ENCODE data around the gene UXS1.
A peak's percentile ranks its signal among the peaks of the same experiment; 100 is the strongest.

Gene UXS1

DNA sequence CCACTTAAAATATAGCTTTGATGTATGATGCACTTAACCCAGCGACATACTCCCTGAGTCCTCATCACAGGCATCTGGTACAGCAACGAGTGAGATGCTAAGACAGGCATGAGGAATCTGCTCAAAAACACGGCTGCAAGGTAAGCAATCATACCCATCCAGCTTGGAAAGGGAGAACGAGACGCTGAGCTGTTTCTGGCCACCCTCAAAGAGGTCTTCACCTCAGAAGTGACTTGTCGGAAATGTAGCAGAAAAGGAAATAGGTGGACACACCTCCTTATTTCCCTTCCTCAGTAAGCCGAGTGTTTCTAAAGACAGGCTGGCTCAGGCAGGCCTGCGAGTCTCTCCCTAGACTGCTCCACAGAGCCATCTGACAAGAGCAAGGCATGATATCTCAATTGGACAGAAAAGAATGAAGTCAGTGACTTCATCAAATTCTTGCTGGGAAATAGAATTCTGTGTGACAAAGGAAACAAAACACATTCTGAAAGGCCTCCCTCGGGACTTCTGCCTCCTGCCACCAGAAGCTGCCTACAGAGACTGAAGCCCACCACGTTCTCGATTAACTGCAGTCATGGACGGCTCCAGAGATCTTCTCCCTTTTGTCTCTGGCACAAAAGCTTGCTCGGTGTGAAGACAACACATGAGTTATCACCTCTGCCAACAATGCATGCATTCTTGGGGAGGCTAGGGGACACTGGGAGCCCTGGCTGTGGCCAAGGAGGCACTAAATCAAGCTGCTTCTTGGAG is 84.3 kb downstream of the UXS1 start:
- H3K27ac ChIP-seq (ENCODE audit: low read depth, low read length, severe bottlenecking) = peak overlapping the region; percentile 2

DNA sequence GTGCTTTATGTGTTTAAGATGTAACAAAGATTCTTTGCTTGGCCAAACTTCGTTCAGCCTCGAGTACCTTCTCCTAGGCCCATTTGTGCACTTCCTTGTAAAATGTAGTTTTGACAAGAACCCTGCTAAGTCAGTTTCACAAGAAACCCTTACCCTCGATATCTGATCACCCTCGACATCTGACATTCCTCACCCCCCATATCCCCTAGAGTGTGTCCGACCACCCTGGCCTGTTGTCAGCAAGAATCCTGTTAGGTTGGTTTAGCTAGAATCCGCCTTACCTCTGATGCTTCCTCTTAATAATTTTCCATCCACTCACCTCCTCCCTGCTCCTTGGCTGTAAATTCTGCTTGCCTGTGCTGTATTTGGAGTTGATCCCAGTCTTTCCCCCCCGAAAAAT is 85.3 kb downstream of the UXS1 start:
- Histone ChIP-seq H3K9me3 (ENCODE audit: control insufficient read depth, low read length) (no peaks in the 10 kb centered on the region), H3K27ac (ENCODE audit: low read depth, low read length, severe bottlenecking) (no peak overlapping the region), H3K4me3 (ENCODE audit: extremely low read depth, insufficient read depth, low read length, poor library complexity, severe bottlenecking) (no peak overlapping the region), H3K4me1 (ENCODE audit: control insufficient read depth, insufficient read depth, low read length, poor library complexity, severe bottlenecking) (peaks cover 3% of the 10 kb centered on the region), H3K36me3 (ENCODE audit: control insufficient read depth, insufficient read depth, low read length) (peaks cover 41% of the 10 kb centered on the region)
- WGBS, 2 experiments (ENCODE audit: insufficient coverage in 2 of 2) = 83 to 96% methylated on average over 3 to 5 of the region's 7 CpGs

More for the DNA sequence above, 84.3 kb downstream of the UXS1 start:
- Histone ChIP-seq H3K9me3 (ENCODE audit: control insufficient read depth, low read length) (no peaks in the 10 kb centered on the region), H3K4me1 (ENCODE audit: control insufficient read depth, insufficient read depth, low read length, poor library complexity, severe bottlenecking) (peaks cover 7% of the 10 kb centered on the region), H3K36me3 (ENCODE audit: control insufficient read depth, insufficient read depth, low read length) (peaks cover 38% of the 10 kb centered on the region), H3K4me3 (ENCODE audit: extremely low read depth, insufficient read depth, low read length, poor library complexity, severe bottlenecking) (no peak overlapping the region)
- 92 to 95% methylated on average over 8 to 13 of the region's 13 CpGs for WGBS, 2 experiments (ENCODE audit: insufficient coverage in 2 of 2)

DNA sequence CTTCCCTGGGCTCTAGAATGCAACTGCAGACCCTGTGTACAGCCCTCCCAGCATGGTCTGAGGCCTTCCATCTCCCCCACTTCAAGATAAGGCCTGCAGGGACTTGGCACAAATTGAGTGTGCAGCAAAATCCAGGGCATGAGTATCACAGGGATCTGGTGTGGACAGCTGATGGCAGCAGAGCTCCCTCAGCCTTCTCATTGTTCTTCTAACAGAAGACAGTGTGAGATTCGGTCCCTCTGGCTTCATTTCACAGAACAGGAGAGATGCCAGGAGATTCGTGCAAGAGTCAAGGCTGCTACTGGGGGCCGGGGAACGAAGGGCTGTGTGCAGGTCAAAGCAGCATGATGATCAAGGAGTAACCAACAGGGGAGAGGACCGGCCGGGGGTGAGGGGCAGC is 85.8 kb downstream of the UXS1 start:
- Histone ChIP-seq H3K36me3 (ENCODE audit: control insufficient read depth, insufficient read depth, low read length) (peaks cover 41% of the 10 kb centered on the region), H3K4me1 (ENCODE audit: control insufficient read depth, insufficient read depth, low read length, poor library complexity, severe bottlenecking) (peaks cover 3% of the 10 kb centered on the region), H3K4me3 (ENCODE audit: extremely low read depth, insufficient read depth, low read length, poor library complexity, severe bottlenecking) (no peak overlapping the region), H3K27ac (ENCODE audit: low read depth, low read length, severe bottlenecking) (no peak overlapping the region), H3K9me3 (ENCODE audit: control insufficient read depth, low read length) (no peaks in the 10 kb centered on the region)
- WGBS, 2 experiments (ENCODE audit: insufficient coverage in 2 of 2) = 92 to 94% methylated on average over 6 of the region's 6 CpGs

DNA sequence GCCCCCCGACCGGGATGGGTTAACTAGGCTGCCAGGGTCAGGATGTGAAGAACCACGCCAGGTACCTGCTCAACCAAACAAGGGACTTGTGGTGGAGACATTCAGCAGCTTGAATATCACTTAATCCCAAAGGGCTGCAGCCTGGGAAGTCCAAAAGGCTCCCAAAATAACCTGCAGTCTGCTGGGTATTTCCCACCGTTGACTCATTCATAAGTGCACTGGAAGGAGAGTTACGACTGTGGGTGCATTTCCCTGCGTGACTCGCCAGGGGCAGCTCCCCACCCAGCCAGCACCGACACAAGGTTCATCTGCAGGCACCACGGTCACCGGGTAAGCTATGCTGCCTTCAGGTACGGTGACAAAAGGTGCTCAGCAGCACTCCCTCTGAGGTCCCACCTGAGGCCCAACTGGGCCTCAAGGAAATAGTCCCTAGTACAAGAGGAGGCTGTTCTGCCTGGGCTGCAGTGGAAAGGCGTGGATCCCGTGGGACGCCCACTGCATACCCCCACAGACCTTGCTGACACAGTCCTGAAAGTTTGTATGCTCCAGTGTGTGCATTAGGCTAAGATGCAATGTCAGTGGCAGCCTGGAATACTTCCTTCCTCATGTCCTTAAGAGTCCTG is 86.5 kb downstream of the UXS1 start:
- Histone ChIP-seq H3K27ac (ENCODE audit: low read depth, low read length, severe bottlenecking) (no peak overlapping the region), H3K36me3 (ENCODE audit: control insufficient read depth, insufficient read depth, low read length) (peaks cover 39% of the 10 kb centered on the region), H3K4me3 (ENCODE audit: extremely low read depth, insufficient read depth, low read length, poor library complexity, severe bottlenecking) (no peak overlapping the region), H3K9me3 (ENCODE audit: control insufficient read depth, low read length) (no peaks in the 10 kb centered on the region), H3K4me1 (ENCODE audit: control insufficient read depth, insufficient read depth, low read length, poor library complexity, severe bottlenecking) (peaks cover 3% of the 10 kb centered on the region)
- 95 to 98% methylated on average over 12 to 14 of the region's 14 CpGs for WGBS, 2 experiments (ENCODE audit: insufficient coverage in 2 of 2)

DNA sequence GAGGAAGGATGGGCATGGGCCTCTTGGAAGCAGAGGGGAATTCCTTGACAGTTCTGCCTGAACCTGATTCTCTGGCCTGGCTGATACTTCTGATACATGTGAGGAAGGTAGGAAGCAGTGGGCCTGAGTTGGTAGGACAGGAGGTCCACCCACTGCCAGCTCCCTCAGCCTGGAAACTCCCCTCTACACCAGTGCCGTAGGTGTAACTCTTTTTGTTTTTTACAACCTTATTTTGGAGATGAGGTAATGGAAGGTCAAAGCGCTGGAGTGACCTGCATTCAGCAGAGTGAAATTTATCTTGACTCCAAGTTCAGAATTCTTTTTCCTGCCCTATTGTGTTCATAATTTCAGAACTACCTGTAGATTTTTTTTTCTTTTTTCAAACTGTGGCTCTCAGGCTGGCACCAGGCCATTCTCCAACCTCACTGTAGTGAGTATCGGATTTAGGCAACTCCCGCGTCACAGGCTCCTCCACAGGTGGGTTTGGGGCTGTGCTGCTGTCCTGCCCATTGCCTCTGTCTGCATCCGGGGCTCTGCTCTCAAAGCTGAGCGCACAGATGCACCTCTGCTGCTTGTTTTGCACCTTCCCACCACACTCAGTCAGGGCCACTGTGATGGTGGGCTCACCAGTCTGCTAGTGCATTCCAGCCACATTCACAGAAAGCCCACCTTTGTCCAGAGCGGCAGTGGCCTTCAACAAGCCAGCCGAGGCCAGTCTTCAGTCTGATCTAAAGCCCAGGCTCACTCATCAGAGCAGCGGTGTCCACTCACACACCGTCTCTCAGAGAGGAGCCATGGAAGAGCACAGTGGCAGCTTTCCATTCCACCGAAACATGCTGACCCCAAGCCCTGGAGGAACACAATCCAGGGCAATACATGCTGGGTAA is 87.2 kb downstream of the UXS1 start:
- WGBS, 2 experiments (ENCODE audit: insufficient coverage in 2 of 2) = 94% methylated on average over 10 to 11 of the region's 12 CpGs
- peaks cover 32% of the 10 kb centered on the region for H3K36me3 ChIP-seq (ENCODE audit: control insufficient read depth, insufficient read depth, low read length)

DNA sequence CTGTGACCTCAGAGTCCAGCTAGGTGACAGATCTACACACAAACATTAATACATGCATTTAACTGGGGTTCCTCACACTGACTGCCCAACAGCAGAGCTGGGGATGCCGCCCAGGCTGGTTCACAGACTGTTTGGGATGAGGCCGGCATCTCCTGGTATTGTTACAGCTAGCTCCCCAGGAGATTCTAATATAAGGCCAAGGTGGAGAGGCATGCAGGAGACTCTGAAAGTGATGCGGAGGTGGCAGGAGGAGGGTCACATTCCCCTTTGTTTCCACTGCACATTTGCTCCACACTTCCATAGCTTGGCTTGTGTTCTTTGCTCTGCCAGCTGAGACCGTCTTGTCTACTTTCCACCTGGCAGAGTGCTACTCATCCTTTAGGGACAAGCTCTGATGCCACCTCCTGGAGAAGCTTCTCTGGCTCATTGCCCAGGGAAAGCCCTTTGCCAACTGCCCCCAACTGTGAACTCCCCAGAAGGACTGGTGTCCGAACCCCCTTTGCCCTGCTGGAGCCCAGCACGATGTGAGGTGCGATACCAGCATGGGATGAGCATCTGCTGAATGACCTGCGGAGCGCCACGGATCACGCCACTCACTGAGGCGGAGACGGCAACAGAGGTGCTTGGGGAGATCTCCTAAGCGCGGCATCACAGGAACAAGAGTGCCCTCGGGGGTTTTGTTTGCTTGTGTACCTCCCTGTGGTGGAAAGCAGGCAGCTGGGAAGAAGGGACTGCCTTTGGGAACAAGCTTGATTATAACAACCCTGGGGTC is 88.8 kb downstream of the UXS1 start:
- H3K4me1 ChIP-seq (ENCODE audit: control insufficient read depth, insufficient read depth, low read length, poor library complexity, severe bottlenecking) = peaks cover 3% of the 10 kb centered on the region
- 82 to 90% methylated on average over 14 to 15 of the region's 16 CpGs for WGBS, 2 experiments (ENCODE audit: insufficient coverage in 2 of 2)
- H3K36me3 ChIP-seq (ENCODE audit: control insufficient read depth, insufficient read depth, low read length) = peaks cover 24% of the 10 kb centered on the region
- H3K4me3 ChIP-seq (ENCODE audit: extremely low read depth, insufficient read depth, low read length, poor library complexity, severe bottlenecking) = no peak overlapping the region
- H3K27ac ChIP-seq (ENCODE audit: low read depth, low read length, severe bottlenecking) = no peak overlapping the region
- H3K9me3 ChIP-seq (ENCODE audit: control insufficient read depth, low read length) = no peaks in the 10 kb centered on the region

More for the DNA sequence above, 87.2 kb downstream of the UXS1 start:
- H3K27ac ChIP-seq (ENCODE audit: low read depth, low read length, severe bottlenecking) = no peak overlapping the region
- no peak overlapping the region for H3K4me3 ChIP-seq (ENCODE audit: extremely low read depth, insufficient read depth, low read length, poor library complexity, severe bottlenecking)
- peaks cover 3% of the 10 kb centered on the region for H3K4me1 ChIP-seq (ENCODE audit: control insufficient read depth, insufficient read depth, low read length, poor library complexity, severe bottlenecking)
- H3K9me3 ChIP-seq (ENCODE audit: control insufficient read depth, low read length) = no peaks in the 10 kb centered on the region

DNA sequence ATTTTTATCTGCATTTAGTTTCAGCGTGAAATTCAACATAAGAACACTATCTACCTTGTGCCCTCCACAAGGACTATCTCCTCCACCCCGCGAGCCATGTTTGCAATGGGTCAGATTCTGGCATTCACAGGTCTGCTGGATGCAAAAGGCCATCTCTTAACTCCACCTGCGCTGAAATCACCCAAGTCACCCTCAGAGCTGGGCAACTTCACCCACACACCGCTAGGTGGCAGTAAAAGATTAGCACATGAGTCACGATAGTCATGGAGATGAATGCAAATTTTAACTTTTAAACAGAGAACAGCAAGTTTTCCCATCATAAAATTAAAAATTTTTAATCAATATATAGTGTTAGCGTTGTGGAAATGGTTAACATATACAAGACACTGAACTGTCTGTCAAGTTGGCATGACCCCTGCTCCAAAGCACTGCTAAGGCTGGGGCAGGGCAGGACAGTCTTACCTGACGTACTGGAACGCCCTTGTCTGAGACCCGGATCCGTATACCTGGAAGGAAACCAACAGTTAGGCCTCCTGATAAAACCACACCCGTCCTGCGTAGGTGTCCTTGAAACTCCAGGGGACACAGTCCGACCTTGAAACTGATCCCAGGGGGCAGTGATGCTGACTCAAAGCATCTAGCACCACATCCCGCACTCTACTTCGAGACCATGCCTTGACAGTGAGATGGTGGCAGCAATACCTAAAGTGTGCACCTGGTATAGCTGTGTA is 89.6 kb downstream of the UXS1 start:
- 76 to 79% methylated on average over 12 of the region's 16 CpGs for WGBS, 2 experiments (ENCODE audit: insufficient coverage in 2 of 2)
- no peak overlapping the region for H3K27ac ChIP-seq (ENCODE audit: low read depth, low read length, severe bottlenecking)
- no peak overlapping the region for H3K4me3 ChIP-seq (ENCODE audit: extremely low read depth, insufficient read depth, low read length, poor library complexity, severe bottlenecking)
- no peaks in the 10 kb centered on the region for H3K9me3 ChIP-seq (ENCODE audit: control insufficient read depth, low read length)
- peaks cover 29% of the 10 kb centered on the region for H3K36me3 ChIP-seq (ENCODE audit: control insufficient read depth, insufficient read depth, low read length)
- peaks cover 3% of the 10 kb centered on the region for H3K4me1 ChIP-seq (ENCODE audit: control insufficient read depth, insufficient read depth, low read length, poor library complexity, severe bottlenecking)

DNA sequence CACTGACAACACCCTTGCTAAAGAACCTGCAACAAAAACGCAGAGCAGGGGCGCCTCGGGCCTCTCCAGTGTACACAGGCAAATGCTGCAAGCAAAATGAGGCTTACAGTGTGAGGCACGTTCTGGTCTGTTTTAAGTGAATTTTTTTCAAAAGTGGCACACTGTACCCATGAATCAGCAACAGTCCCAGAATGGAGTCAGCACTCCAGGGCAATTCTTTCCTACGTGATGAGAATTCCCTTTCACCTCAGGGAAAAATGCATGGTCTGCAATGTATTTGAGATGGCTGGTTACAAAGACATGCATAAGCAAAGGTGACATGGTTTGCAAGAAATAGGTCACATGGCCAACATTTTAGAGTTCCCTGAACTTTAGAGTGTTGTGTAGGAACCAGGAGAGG is 94.4 kb downstream of the UXS1 start:
- H3K27ac ChIP-seq (ENCODE audit: low read depth, low read length, severe bottlenecking) = no peak overlapping the region
- peaks cover 51% of the 10 kb centered on the region for H3K36me3 ChIP-seq (ENCODE audit: control insufficient read depth, insufficient read depth, low read length)
- no peaks in the 10 kb centered on the region for H3K9me3 ChIP-seq (ENCODE audit: control insufficient read depth, low read length)
- no peaks in the 10 kb centered on the region for H3K4me1 ChIP-seq (ENCODE audit: control insufficient read depth, insufficient read depth, low read length, poor library complexity, severe bottlenecking)
- H3K4me3 ChIP-seq (ENCODE audit: extremely low read depth, insufficient read depth, low read length, poor library complexity, severe bottlenecking) = no peak overlapping the region
- 90 to 96% methylated on average over 3 to 5 of the region's 5 CpGs for WGBS, 2 experiments (ENCODE audit: insufficient coverage in 2 of 2)

DNA sequence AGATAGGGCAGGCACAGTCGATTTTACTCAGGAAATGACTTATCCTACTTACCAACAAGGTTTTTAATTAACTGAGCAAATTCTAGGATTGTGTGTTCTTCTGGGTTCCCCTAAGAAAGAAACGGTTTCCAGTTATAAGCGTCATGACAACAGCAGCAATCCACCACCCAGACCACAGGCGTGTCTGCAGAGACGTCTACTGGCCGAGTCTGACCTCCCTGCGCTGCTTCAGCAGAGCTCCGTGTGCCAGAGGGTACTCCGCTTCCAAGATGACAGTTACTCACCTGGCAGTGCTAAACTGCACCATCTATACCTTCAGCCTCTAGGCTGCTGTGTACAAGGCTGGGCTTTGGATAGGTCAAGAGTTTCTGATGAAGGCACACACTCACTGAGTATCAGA is 95.4 kb downstream of the UXS1 start:
- peaks cover 56% of the 10 kb centered on the region for H3K36me3 ChIP-seq (ENCODE audit: control insufficient read depth, insufficient read depth, low read length)
- WGBS, 2 experiments (ENCODE audit: insufficient coverage in 2 of 2) = 78 to 95% methylated on average over 8 of the region's 9 CpGs
- H3K27ac ChIP-seq (ENCODE audit: low read depth, low read length, severe bottlenecking) = no peak overlapping the region
- H3K4me1 ChIP-seq (ENCODE audit: control insufficient read depth, insufficient read depth, low read length, poor library complexity, severe bottlenecking) = no peaks in the 10 kb centered on the region
- no peaks in the 10 kb centered on the region for H3K9me3 ChIP-seq (ENCODE audit: control insufficient read depth, low read length)
- no peak overlapping the region for H3K4me3 ChIP-seq (ENCODE audit: extremely low read depth, insufficient read depth, low read length, poor library complexity, severe bottlenecking)

DNA sequence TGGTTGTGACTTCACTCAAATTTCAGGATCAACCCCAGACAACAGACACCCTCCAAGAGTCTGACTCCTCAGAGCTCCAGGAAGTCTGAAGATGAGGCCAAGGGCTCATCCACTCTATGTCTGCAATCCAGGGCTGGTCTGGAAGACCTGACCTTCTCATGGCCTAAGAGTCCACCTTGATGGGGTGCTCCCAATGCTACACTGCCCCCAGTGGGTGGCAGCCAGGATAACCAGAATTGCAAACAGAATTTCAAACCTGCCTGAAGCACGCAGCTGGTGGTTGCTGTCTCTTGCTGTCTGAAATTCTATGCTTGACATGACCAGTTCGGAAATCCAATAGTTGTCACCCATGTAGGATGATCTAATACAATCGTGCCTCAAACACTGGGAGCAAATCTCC is 96.0 kb downstream of the UXS1 start:
- 66% methylated on average over 3 of the region's 3 CpGs for WGBS, 2 experiments (ENCODE audit: insufficient coverage in 2 of 2)
- Histone ChIP-seq H3K4me3 (ENCODE audit: extremely low read depth, insufficient read depth, low read length, poor library complexity, severe bottlenecking) (no peak overlapping the region), H3K9me3 (ENCODE audit: control insufficient read depth, low read length) (no peaks in the 10 kb centered on the region)

More for the DNA sequence above, 96.0 kb downstream of the UXS1 start:
- Histone ChIP-seq H3K27ac (ENCODE audit: low read depth, low read length, severe bottlenecking) (no peak overlapping the region), H3K4me1 (ENCODE audit: control insufficient read depth, insufficient read depth, low read length, poor library complexity, severe bottlenecking) (no peaks in the 10 kb centered on the region), H3K36me3 (ENCODE audit: control insufficient read depth, insufficient read depth, low read length) (peaks cover 62% of the 10 kb centered on the region)

All from mesodermal cell (in vitro differentiated cells).